Endothelial cell of umbilical vein (primary cell): ENCODE data around the gene CORO7. TPM values are rescaled to one million over a fixed set of nuclear protein-coding genes. Genes with fewer than 3 reads are reported as not detected.

Experiments
- BruUV-seq: library from RNA; stranded (reverse); fragments of 400-500 nt; replicated peaks from 2 replicates; lab custom pipeline; 2021; lab: Mats Ljungman, UMichigan
- CTCF ChIA-PET: fragments of 300-600, 350-600 bp; sonication (Branson Sonifier 250); formaldehyde crosslinking; loops from one replicate; lab custom pipeline; 2021; ENCODE audit warnings: antibody characterized with exemption, inconsistent platforms; lab: Charles Lee
- POLR2A ChIA-PET: fragments of 300-600, 350-600 bp; sonication (Branson Sonifier 250); formaldehyde crosslinking; loops from one replicate; lab custom pipeline; 2021; ENCODE audit warnings: antibody characterized with exemption, inconsistent platforms; lab: Charles Lee
- DNase-seq: peaks from one replicate; pipeline ENCODE4 v3.0.0-alpha.2; 2011; ENCODE audit warnings: low read depth, low spot score
- FAIRE-seq: peaks from 2 replicates; lab custom pipeline; 2011; peaks lifted over from hg19 to GRCh38; lab: Jason Lieb, UNC
- H2AFZ ChIP-seq: 2 replicates; pipeline ENCODE4 v1.6.0; 2012; ENCODE audit warnings: low read depth, low read length, control low read depth, inconsistent platforms
- H3K27ac ChIP-seq: 2 replicates; pipeline ENCODE4 v1.5.1; 2011; ENCODE audit warnings: low read depth, mild to moderate bottlenecking, control low read depth, low read length, moderate library complexity; ENCODE audit not compliant: insufficient read depth
- H3K27me3 ChIP-seq, 2 experiments: 2 replicates each; pipeline versions ENCODE4 v1.6.0 to v1.6.1; 2011; ENCODE audit warnings: low read length in 2 of 2, mixed read lengths in 1 of 2; ENCODE audit not compliant: control insufficient read depth in 2 of 2, insufficient read depth in 2 of 2
- H3K36me3 ChIP-seq, 2 experiments: 2 replicates in 1 of 2; 3 replicates in 1 of 2; pipeline ENCODE4 v1.5.1; 2011; ENCODE audit warnings: low read length in 2 of 2, mild to moderate bottlenecking in 1 of 2, moderate library complexity in 1 of 2; ENCODE audit not compliant: control insufficient read depth in 2 of 2, insufficient read depth in 2 of 2; ENCODE audit errors: extremely low read depth in 1 of 2
- H3K4me1 ChIP-seq: 3 replicates; pipeline ENCODE4 v1.5.1; 2011; ENCODE audit warnings: mild to moderate bottlenecking, low read length; ENCODE audit not compliant: control insufficient read depth, insufficient read depth; ENCODE audit errors: extremely low read depth
- H3K4me2 ChIP-seq: 2 replicates; pipeline ENCODE4 v1.6.1; 2011; ENCODE audit warnings: low read length, control low read depth, mixed read lengths; ENCODE audit not compliant: insufficient read depth
- H3K4me3 ChIP-seq, 3 experiments: fragments of 200-600 bp in 1 of 3; sonication (generic), shearing (Covaris generic) in 1 of 3; replicated peaks in 1 of 3; 2 replicates each; pipeline ENCODE4 v1.5.1; 2011 to 2016; ENCODE audit warnings: control low read depth in 3 of 3, low read length in 3 of 3, mild to moderate bottlenecking in 2 of 3, inconsistent platforms in 1 of 3, low read depth in 1 of 3, moderate library complexity in 1 of 3; ENCODE audit not compliant: insufficient read depth in 1 of 3
- H3K79me2 ChIP-seq: 2 replicates; pipeline ENCODE4 v1.6.0; 2012; ENCODE audit warnings: low read length, inconsistent platforms; ENCODE audit not compliant: control insufficient read depth, insufficient read depth
- H3K9ac ChIP-seq: replicated peaks from 2 replicates; pipeline ENCODE3; 2011; ENCODE audit warnings: low read length, control low read depth; ENCODE audit not compliant: insufficient read depth; ENCODE audit errors: extremely low read depth
- H3K9me1 ChIP-seq: replicated peaks from 3 replicates; pipeline ENCODE4 v1.6.0; 2011; ENCODE audit warnings: mild to moderate bottlenecking, low read length; ENCODE audit not compliant: control insufficient read depth, insufficient read depth; ENCODE audit errors: extremely low read depth
- H3K9me3 ChIP-seq: replicated peaks from 2 replicates; pipeline ENCODE4 v1.5.1; 2012; ENCODE audit warnings: low read length, inconsistent platforms; ENCODE audit not compliant: control insufficient read depth, insufficient read depth
- H4K20me1 ChIP-seq: replicated peaks from 2 replicates; pipeline ENCODE3; 2011; ENCODE audit warnings: mild to moderate bottlenecking, low read length; ENCODE audit not compliant: control insufficient read depth, insufficient read depth; ENCODE audit errors: extremely low read depth
- CTCF ChIP-seq, 2 donors: IDR thresholded peaks; 1 replicate in 1 of 2; 2 replicates in 1 of 2; pipeline ENCODE4 v1.5.1; 2011; ENCODE audit warnings: low read length in 2 of 2, mild to moderate bottlenecking in 2 of 2, moderate library complexity in 2 of 2, control low read depth in 1 of 2, inconsistent platforms in 1 of 2, low read depth in 1 of 2; ENCODE audit not compliant: insufficient read depth in 1 of 2; ENCODE audit errors: extremely low read depth in 1 of 2
- EZH2 ChIP-seq: IDR thresholded peaks from 2 replicates; pipeline ENCODE4 v1.6.1; 2012; ENCODE audit warnings: borderline replicate concordance, low read depth, mild to moderate bottlenecking, moderate library complexity, low read length, inconsistent platforms; ENCODE audit not compliant: severe bottlenecking
- FOS ChIP-seq: IDR thresholded peaks from 2 replicates; pipeline ENCODE4 v1.6.1; 2011; ENCODE audit warnings: mild to moderate bottlenecking, low read length, moderate library complexity, borderline replicate concordance; ENCODE audit not compliant: insufficient read depth
- GATA2 ChIP-seq: IDR thresholded peaks from 2 replicates; pipeline ENCODE4 v1.7.0; 2011; ENCODE audit warnings: low read depth, mild to moderate bottlenecking, moderate library complexity, mixed read lengths, low read length; ENCODE audit not compliant: insufficient read length, insufficient read depth
- JUN ChIP-seq: IDR thresholded peaks from 2 replicates; pipeline ENCODE4 v1.6.1; 2011; ENCODE audit warnings: borderline replicate concordance, low read depth; ENCODE audit not compliant: insufficient read length, insufficient read depth
- MYC ChIP-seq: IDR thresholded peaks from one replicate; pipeline ENCODE4 v1.6.1; 2011; ENCODE audit warnings: mild to moderate bottlenecking, low read depth, low read length
- POLR2A ChIP-seq: IDR thresholded peaks from 2 replicates; pipeline ENCODE4 v1.6.1; 2012; ENCODE audit warnings: low read depth, mild to moderate bottlenecking, control low read depth, low read length
- POLR2AphosphoS5 ChIP-seq: IDR thresholded peaks from 2 replicates; pipeline ENCODE4 v1.6.1; 2012; ENCODE audit warnings: low read depth, mild to moderate bottlenecking, control low read depth, low read length, moderate library complexity; ENCODE audit not compliant: insufficient read depth
- dilution Hi-C: fragments of 300-500 bp; cut with MboI; formaldehyde crosslinking; loops from one replicate; pipeline ENCODE4 v1.15.0; 2019; ENCODE audit warnings: low sequenced_read_pairs; ENCODE audit not compliant: extremely low pct_ligation_motif_present
- intact Hi-C: fragments of 100-400 bp; cut with micrococcal nuclease; formaldehyde crosslinking; loops from one replicate; pipeline ENCODE4 v1.10.0; 2022
- polyA plus RNA-seq, 4 experiments: library from polyadenylated mRNA; depleted of rRNA in 3 of 4; stranded (reverse) in 3 of 4; unstranded in 1 of 4; fragments of >200 nt; gene quantifications; 2 replicates each; pipeline versions ENCODE4 v1.2.1 to v1.2.3, GENCODE V29; 2011 to 2012; ENCODE audit warnings: missing spikeins in 1 of 4
- total RNA-seq: library from RNA; stranded (reverse); gene quantifications from 2 replicates; pipeline ENCODE4 v1.2.3, GENCODE V29; 2021
- TF ChIP-seq, protein P1 (sequence below): IDR thresholded peaks from 2 replicates; pipeline ENCODE4 v1.6.1; 2011; ENCODE audit not compliant: insufficient read depth, insufficient read length

The CORO7 gene
- total and polyA plus RNA-seq, 2 donors (not counting 3 experiments of a cell fraction or from before 2014, with no cell fraction given) = 42.5 to 72.3 TPM

DNA sequence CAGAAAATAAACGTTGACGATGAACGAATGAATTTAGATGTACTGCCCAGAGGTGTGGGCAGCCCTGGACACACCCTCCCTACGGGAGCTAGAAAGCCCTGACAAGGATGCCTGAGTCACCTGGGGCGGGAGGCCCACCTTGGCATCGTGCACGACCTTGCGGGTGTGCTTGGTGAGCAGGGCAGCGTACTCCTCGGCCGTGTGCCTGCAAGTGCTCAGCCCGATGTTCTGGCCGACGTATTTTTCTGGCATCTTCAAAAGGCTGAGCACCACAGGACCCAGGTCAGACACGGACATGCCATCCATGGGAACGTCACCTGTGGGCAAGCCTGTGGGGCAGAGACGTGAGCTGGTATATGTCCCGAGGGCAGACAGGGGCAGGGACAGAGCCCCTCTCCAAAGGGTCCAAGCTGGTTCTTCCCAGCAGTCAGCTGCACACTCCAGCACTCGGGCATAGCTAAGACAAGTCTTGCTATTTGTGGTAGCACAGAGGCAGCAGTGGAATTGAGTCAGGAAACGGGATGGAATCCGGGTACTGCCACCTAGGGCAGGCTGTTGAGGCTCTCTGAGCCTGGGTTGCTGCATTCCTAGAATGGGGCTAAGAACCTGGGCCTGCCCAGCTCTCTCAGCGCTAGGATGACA lies 47.2 kb upstream of the CORO7 start:
- H4K20me1 ChIP-seq = no peaks in the 10 kb centered on the region
- BruUV-seq = no TSS peak
- ChIA-PET POLR2A (no interaction called here), CTCF (interaction anchor here (1.0 kb wide), 1 partner anchor 11 kb away, joined by 3 read pairs; the partner anchor contains the start of gene NMRAL1)
- H3K36me3 ChIP-seq = peaks cover 0 to 33% of the 10 kb centered on the region in 2 experiments
- intact Hi-C loops = no loop called here
- no peak for TF ChIP-seq MYC
- no peak for TF ChIP-seq GATA2
- TF ChIP-seq EZH2 = no peak
- TF ChIP-seq FOS = no peak
- no peak for TF ChIP-seq POLR2A
- TF ChIP-seq CTCF (IDR thresholded peaks at IDR 0.05; ENCODE audit: extremely low read depth in 1 of 2, insufficient read depth in 1 of 2, low read depth in 1 of 2, low read length in 2 of 2) = no peak
- TF ChIP-seq, protein P1, sequence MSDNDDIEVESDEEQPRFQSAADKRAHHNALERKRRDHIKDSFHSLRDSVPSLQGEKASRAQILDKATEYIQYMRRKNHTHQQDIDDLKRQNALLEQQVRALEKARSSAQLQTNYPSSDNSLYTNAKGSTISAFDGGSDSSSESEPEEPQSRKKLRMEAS = no peak
- TF ChIP-seq POLR2AphosphoS5 = no peak
- no peak for TF ChIP-seq JUN
- H3K27me3 ChIP-seq = no peaks in the 10 kb centered on the region
- H3K4me2 ChIP-seq = no peak overlapping the region
- FAIRE-seq (no peak), DNase-seq (no peak)
- H3K9me3 ChIP-seq = no peaks in the 10 kb centered on the region
- dilution Hi-C loops = no loop called here
- no peaks in the 10 kb centered on the region for H3K4me1 ChIP-seq
- no peak overlapping the region for H3K27ac ChIP-seq
- no peak overlapping the region for H2AFZ ChIP-seq
- H3K9me1 ChIP-seq = no peaks in the 10 kb centered on the region
- no peak overlapping the region for H3K9ac ChIP-seq
- H3K79me2 ChIP-seq = no peaks in the 10 kb centered on the region
- H3K4me3 ChIP-seq = no peak overlapping the region
